ENCODE measurements around the gene STK4. TPM values are rescaled to one million over a fixed set of nuclear protein-coding genes. Genes with fewer than 3 reads are reported as not detected.
A peak's percentile ranks its signal among the peaks of the same experiment; 100 is the strongest.
"Not testable (repeated sequence)": the region's sequence is repeated elsewhere in the genome, so short reads cannot be mapped to it uniquely, and the experiment has no call there.

The STK4 gene
- total and polyA plus RNA-seq, 4 experiments from 2014 or later, result 151 to 374 (median 312) TPM

DNA sequence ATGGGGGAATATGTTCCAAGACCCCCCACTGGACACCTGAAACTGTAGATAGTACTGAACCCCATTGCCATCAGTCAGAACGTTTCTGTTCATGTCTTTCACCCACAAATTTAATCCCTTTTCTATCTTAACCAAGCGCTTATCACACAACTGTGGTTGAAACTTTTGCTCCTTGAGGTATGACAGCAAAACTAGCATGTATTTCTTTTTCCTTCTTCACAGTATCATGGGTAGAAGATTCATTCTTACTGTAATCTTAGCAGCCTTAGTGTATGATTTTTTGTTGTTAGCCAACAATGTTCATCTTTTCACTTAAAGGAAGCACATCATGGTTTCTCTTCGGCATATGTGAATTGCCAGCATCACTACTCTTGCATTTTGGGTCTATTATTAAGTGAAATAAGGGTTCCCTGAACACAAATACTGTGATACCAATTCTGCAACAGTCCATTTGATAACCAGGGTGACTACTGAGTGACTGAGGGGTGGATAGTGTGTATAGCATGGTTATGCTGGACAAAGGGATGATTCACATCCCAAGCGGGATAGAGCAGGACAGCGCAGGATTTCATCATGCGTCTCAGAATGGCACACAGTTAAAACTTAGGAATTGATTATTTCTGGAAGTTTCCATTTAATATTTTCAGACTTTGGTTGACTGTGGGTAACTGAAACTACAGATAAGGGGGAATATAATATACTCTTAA is 92.9 kb downstream of the STK4 start:
- intact Hi-C loops (cut with micrococcal nuclease), result no loop called here
- H3K4me3 Mint-ChIP-seq, result peak overlapping the region in 2 of 8 donors; percentile 8 to 48
- H3K9me3 ChIP-seq (ENCODE audit: control insufficient read depth in 1 of 2, low read length in 2 of 2), result no peaks in the 10 kb centered on the region
- no peak for DNase-seq
- ChIA-PET CTCF (ENCODE audit: partially characterized antibody) (interaction anchor here (1.1 to 1.3 kb wide), 3 partner anchors 15 to 37 kb away, joined by 3 to 7 read pairs (median 5); no protein-coding TSS in a partner anchor), POLR2A (ENCODE audit: partially characterized antibody) (no interaction called here)
- peaks cover 56% of the 10 kb centered on the region for H3K4me1 ChIP-seq (ENCODE audit: insufficient read depth, low read length)
- H3K36me3 ChIP-seq (ENCODE audit: insufficient read depth, low read length), result peaks cover 25% of the 10 kb centered on the region
- peaks cover 40 to 76% of the 10 kb centered on the region in 2 donors for H3K36me3 Mint-ChIP-seq
- H3K27ac ChIP-seq (ENCODE audit: low read depth, low read length), result no peak overlapping the region
- H3K27me3 Mint-ChIP-seq, result no peaks in the 10 kb centered on the region
- H3K4me3 ChIP-seq (ENCODE audit: low read length in 2 of 2), result no peak overlapping the region
- H3K9me3 Mint-ChIP-seq, result no peaks in the 10 kb centered on the region
- H3K27me3 ChIP-seq (ENCODE audit: insufficient read depth, low read length), result no peaks in the 10 kb centered on the region
- H3K4me1 Mint-ChIP-seq, result peaks cover 50 to 87% (median 71%) of the 10 kb centered on the region in 4 donors
- peak overlapping the region; percentile 24 to 78 (median 65) for H3K27ac Mint-ChIP-seq

DNA sequence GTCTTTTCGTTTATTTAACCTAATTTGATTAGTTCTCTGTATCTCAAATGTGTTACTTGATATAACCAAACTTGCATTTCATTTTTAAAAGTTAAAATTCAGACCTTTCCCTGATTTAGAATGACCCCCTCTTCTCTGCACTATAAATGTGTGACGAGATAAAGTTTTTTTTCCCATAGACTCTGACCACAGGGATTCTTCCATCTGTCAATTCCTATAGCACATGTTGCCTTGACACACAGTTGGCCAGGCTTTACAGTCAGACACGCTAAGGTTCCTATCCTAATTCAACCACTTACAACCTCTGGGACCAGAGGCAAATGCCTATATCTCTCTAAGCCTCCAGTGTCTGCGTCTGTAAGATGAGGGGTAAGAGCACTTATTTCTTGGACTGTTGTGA is 94.0 kb downstream of the STK4 start:
- no peak overlapping the region for H3K4me3 Mint-ChIP-seq
- Histone ChIP-seq H3K36me3 (ENCODE audit: insufficient read depth, low read length) (peaks cover 17% of the 10 kb centered on the region), H3K4me1 (ENCODE audit: insufficient read depth, low read length) (peaks cover 58% of the 10 kb centered on the region), H3K9me3 (ENCODE audit: control insufficient read depth in 1 of 2, low read length in 2 of 2) (no peaks in the 10 kb centered on the region), H3K27ac (ENCODE audit: low read depth, low read length) (no peak overlapping the region), H3K4me3 (ENCODE audit: low read length in 2 of 2) (no peak overlapping the region), H3K27me3 (ENCODE audit: insufficient read depth, low read length) (no peaks in the 10 kb centered on the region)
- H3K4me1 Mint-ChIP-seq, result peaks cover 56 to 88% (median 72%) of the 10 kb centered on the region in 4 donors
- POLR2A ChIA-PET (ENCODE audit: partially characterized antibody), result no interaction called here
- CTCF ChIA-PET (ENCODE audit: partially characterized antibody), result interaction anchor here (1.1 to 1.6 kb wide), 2 partner anchors 9 to 16 kb away, joined by 3 read pairs; no protein-coding TSS in a partner anchor
- H3K27ac Mint-ChIP-seq, result peak overlapping the region in 6 of 7 donors; percentile 26 to 72 (median 46)
- no peak for DNase-seq
- no peaks in the 10 kb centered on the region for H3K27me3 Mint-ChIP-seq
- H3K9me3 Mint-ChIP-seq, result no peaks in the 10 kb centered on the region
- peaks cover 44 to 78% of the 10 kb centered on the region in 2 donors for H3K36me3 Mint-ChIP-seq
- intact Hi-C loops (cut with micrococcal nuclease), result no loop called here

DNA sequence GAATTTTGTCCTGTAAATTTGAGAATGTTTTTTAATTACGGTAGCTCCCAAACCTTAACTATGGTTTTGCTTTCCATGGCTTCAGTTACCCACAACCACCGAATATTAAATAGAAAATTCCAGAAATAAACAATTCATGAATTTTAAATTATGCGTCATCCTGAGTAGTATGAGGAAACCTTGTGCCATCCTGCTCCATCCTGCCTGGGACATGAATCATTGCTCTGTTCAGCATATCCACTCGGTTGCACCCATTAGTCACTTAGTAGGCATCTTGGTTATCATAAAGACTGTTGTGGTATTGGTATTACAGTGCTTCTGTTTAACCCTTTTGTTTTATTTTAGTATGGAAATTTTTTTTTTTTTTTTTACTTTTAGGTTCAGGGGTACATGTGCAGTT is 94.9 kb downstream of the STK4 start:
- intact Hi-C loops (cut with micrococcal nuclease), result no loop called here
- H3K27me3 ChIP-seq (ENCODE audit: insufficient read depth, low read length), result no peaks in the 10 kb centered on the region
- H3K4me3 ChIP-seq (ENCODE audit: low read length in 2 of 2), result no peak overlapping the region
- H3K4me3 Mint-ChIP-seq, result peak overlapping the region in 1 of 8 donors; percentile 5
- H3K9me3 ChIP-seq (ENCODE audit: control insufficient read depth in 1 of 2, low read length in 2 of 2), result no peaks in the 10 kb centered on the region
- ChIA-PET CTCF (ENCODE audit: partially characterized antibody) (interaction anchor here (1.0 to 1.6 kb wide), 2 partner anchors 10 to 34 kb away, joined by 3 read pairs; no protein-coding TSS in a partner anchor), POLR2A (ENCODE audit: partially characterized antibody) (no interaction called here)
- H3K36me3 Mint-ChIP-seq, result peaks cover 44 to 73% of the 10 kb centered on the region in 2 donors
- no peak for DNase-seq
- peaks cover 60% of the 10 kb centered on the region for H3K4me1 ChIP-seq (ENCODE audit: insufficient read depth, low read length)
- H3K27me3 Mint-ChIP-seq, result no peaks in the 10 kb centered on the region
- H3K36me3 ChIP-seq (ENCODE audit: insufficient read depth, low read length), result peaks cover 15% of the 10 kb centered on the region
- H3K9me3 Mint-ChIP-seq, result no peaks in the 10 kb centered on the region
- H3K4me1 Mint-ChIP-seq, result peaks cover 55 to 84% (median 70%) of the 10 kb centered on the region in 4 donors
- H3K27ac Mint-ChIP-seq, result peak overlapping the region in 1 of 7 donors; percentile 48
- H3K27ac ChIP-seq (ENCODE audit: low read depth, low read length), result no peak overlapping the region

DNA sequence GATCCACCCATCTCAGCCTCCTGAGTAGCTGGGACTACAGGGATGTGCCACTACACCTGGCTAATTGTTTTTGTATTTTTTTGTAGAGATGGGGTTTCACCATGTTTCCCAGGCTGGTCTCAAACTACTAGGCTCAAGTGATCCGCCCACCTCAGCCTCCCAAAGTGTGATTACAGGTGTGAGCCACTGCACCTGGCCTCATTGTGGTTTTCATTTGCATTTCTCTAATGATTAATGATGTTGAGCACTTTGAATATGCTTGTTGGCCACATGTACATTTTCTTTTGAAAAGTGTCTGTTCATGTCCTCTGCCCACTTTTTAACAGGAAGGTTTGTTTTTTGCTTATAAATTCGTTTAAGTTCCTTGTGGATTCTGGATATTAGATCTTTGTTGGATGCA is 96.8 kb downstream of the STK4 start:
- H3K9me3 Mint-ChIP-seq; H3K4me3 ChIP-seq (ENCODE audit: low read length in 2 of 2); H3K27ac ChIP-seq (ENCODE audit: low read depth, low read length); H3K27me3 Mint-ChIP-seq; H3K9me3 ChIP-seq (ENCODE audit: control insufficient read depth in 1 of 2, low read length in 2 of 2); intact Hi-C loops (cut with micrococcal nuclease); CTCF ChIA-PET (ENCODE audit: partially characterized antibody); H3K27me3 ChIP-seq (ENCODE audit: insufficient read depth, low read length); DNase-seq; POLR2A ChIA-PET (ENCODE audit: partially characterized antibody): not testable (repeated sequence)
- Mint-ChIP-seq H3K4me1 (peaks cover 55 to 89% (median 71%) of the 10 kb centered on the region in 4 donors), H3K36me3 (peaks cover 51 to 76% of the 10 kb centered on the region in 2 donors), H3K27ac (peak overlapping the region in 4 of 7 donors; percentile 43 to 77 (median 66)), H3K4me3 (peak overlapping the region in 7 of 8 donors; percentile 1 to 65 (median 7))
- H3K4me1 ChIP-seq (ENCODE audit: insufficient read depth, low read length), result peaks cover 58% of the 10 kb centered on the region
- H3K36me3 ChIP-seq (ENCODE audit: insufficient read depth, low read length), result peaks cover 19% of the 10 kb centered on the region

DNA sequence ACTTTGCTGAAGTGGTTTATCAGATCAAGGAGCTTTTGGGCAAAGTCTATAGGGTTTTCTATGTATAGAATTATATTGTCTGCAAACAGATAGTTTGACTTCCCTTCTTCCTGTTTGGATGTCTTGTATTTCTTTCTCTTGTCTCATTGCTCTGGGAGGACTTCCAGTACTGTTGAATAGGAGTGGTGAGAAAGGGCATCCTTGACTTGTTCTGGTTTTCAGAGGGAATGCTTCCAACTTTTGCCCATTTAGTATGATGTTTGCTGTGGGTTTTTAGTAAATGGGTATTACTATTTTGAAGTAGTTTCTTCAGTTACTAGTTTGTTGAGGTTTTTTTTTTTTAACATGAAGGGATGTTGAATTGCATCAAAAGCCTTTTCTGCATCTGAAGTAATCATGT is 98.5 kb downstream of the STK4 start:
- Mint-ChIP-seq H3K4me1 (peaks cover 53 to 91% (median 72%) of the 10 kb centered on the region in 4 donors), H3K27me3 (no peaks in the 10 kb centered on the region), H3K27ac (peak overlapping the region in 6 of 7 donors; percentile 33 to 94 (median 71)), H3K4me3 (peak overlapping the region in 6 of 8 donors; percentile 13 to 70 (median 38)), H3K36me3 (peaks cover 57 to 78% of the 10 kb centered on the region in 2 donors), H3K9me3 (no peaks in the 10 kb centered on the region)
- ChIA-PET POLR2A (ENCODE audit: partially characterized antibody) (no interaction called here), CTCF (ENCODE audit: partially characterized antibody) (interaction anchor here (0.6 to 2.0 kb wide), 5 partner anchors 9 to 32 kb away, joined by 3 to 4 read pairs (median 4); no protein-coding TSS in a partner anchor)
- no peak overlapping the region for H3K27ac ChIP-seq (ENCODE audit: low read depth, low read length)
- no peak for DNase-seq
- H3K4me1 ChIP-seq (ENCODE audit: insufficient read depth, low read length), result peaks cover 61% of the 10 kb centered on the region
- H3K27me3 ChIP-seq (ENCODE audit: insufficient read depth, low read length), result no peaks in the 10 kb centered on the region
- no peak overlapping the region for H3K4me3 ChIP-seq (ENCODE audit: low read length in 2 of 2)
- peaks cover 28% of the 10 kb centered on the region for H3K36me3 ChIP-seq (ENCODE audit: insufficient read depth, low read length)
- intact Hi-C loops (cut with micrococcal nuclease), result no loop called here
- no peaks in the 10 kb centered on the region for H3K9me3 ChIP-seq (ENCODE audit: control insufficient read depth in 1 of 2, low read length in 2 of 2)

DNA sequence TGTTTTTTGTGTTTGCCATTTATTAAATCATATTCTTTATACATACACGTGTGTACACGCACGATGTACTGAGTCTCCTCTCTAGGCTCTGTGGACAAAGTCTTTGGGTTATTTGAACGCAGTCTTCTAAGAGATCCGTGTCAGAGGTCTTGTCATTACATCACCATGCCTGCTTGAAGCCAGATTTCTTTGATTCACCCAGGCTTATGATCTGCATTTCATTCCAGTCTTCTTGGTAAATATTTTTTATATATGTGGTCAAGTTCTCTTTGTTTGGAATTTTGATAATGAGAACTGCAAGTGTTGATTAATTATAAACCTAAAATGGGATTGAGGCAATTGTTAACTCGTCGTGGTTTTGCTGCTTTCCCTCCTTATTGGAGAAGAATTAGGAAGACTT is 100.1 kb downstream of the STK4 start:
- Histone ChIP-seq H3K4me3 (ENCODE audit: low read length in 2 of 2) (no peak overlapping the region), H3K36me3 (ENCODE audit: insufficient read depth, low read length) (peaks cover 28% of the 10 kb centered on the region), H3K27ac (ENCODE audit: low read depth, low read length) (no peak overlapping the region), H3K9me3 (ENCODE audit: control insufficient read depth in 1 of 2, low read length in 2 of 2) (no peaks in the 10 kb centered on the region), H3K4me1 (ENCODE audit: insufficient read depth, low read length) (peaks cover 59% of the 10 kb centered on the region), H3K27me3 (ENCODE audit: insufficient read depth, low read length) (no peaks in the 10 kb centered on the region)
- Mint-ChIP-seq H3K4me3 (peak overlapping the region in 1 of 8 donors; percentile 38), H3K4me1 (peaks cover 55 to 90% (median 73%) of the 10 kb centered on the region in 4 donors), H3K27ac (peak overlapping the region in 2 of 7 donors; percentile 62), H3K27me3 (no peaks in the 10 kb centered on the region), H3K36me3 (peaks cover 61 to 77% of the 10 kb centered on the region in 2 donors), H3K9me3 (no peaks in the 10 kb centered on the region)
- DNase-seq, result no peak
- intact Hi-C loops (cut with micrococcal nuclease), result no loop called here
- ChIA-PET CTCF (ENCODE audit: partially characterized antibody) (interaction anchor here (1.3 to 1.4 kb wide), 2 partner anchors 8 to 29 kb away, joined by 4 to 5 read pairs; no protein-coding TSS in a partner anchor), POLR2A (ENCODE audit: partially characterized antibody) (interaction anchor here (0.5 to 1.7 kb wide), 2 partner anchors 88 to 115 kb away, joined by 3 read pairs; no protein-coding TSS in a partner anchor)

DNA sequence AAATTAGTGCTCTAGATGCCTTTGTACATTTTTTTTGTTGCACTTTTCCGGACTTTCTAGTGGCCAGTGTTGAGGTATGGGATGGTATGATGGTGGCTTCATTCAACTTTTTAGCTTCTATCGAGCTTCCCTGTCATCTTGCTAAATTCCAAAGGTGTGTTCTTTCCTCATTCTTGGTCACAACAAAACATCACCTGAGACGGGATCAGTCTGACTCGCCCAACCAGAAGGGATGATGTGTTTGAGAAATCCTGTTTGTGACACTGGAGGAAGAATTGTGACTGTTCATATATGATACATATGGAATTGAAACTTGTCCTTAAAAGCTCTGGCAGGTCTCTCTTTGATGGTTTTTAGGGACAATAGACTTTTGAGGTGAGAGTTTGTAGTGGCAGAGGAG is 100.8 kb downstream of the STK4 start:
- ChIA-PET POLR2A (ENCODE audit: partially characterized antibody) (interaction anchor here (1.7 kb wide), 1 partner anchor 115 kb away, joined by 3 read pairs; no protein-coding TSS in a partner anchor), CTCF (ENCODE audit: partially characterized antibody) (interaction anchor here (1.3 to 1.6 kb wide), 3 partner anchors 9 to 28 kb away, joined by 4 to 6 read pairs (median 5); no protein-coding TSS in a partner anchor)
- intact Hi-C loops (cut with micrococcal nuclease), result no loop called here

More for the DNA sequence above, 100.8 kb downstream of the STK4 start:
- Mint-ChIP-seq H3K4me3 (no peak overlapping the region), H3K9me3 (no peaks in the 10 kb centered on the region), H3K27me3 (no peaks in the 10 kb centered on the region), H3K4me1 (peaks cover 54 to 89% (median 74%) of the 10 kb centered on the region in 4 donors), H3K27ac (peak overlapping the region in 6 of 7 donors; percentile 11 to 77 (median 66)), H3K36me3 (peaks cover 54 to 77% of the 10 kb centered on the region in 2 donors)
- no peaks in the 10 kb centered on the region for H3K27me3 ChIP-seq (ENCODE audit: insufficient read depth, low read length)
- H3K9me3 ChIP-seq (ENCODE audit: control insufficient read depth in 1 of 2, low read length in 2 of 2), result no peaks in the 10 kb centered on the region
- no peak overlapping the region for H3K4me3 ChIP-seq (ENCODE audit: low read length in 2 of 2)
- H3K4me1 ChIP-seq (ENCODE audit: insufficient read depth, low read length), result peaks cover 59% of the 10 kb centered on the region
- H3K36me3 ChIP-seq (ENCODE audit: insufficient read depth, low read length), result peaks cover 28% of the 10 kb centered on the region
- DNase-seq, result no peak
- no peak overlapping the region for H3K27ac ChIP-seq (ENCODE audit: low read depth, low read length)

Measured in CD4-positive, alpha-beta memory T cell (primary cell).